Neural crest cell (in vitro differentiated cells): Measurements from ENCODE around the gene PKIB. TPM values are rescaled to one million over a fixed set of nuclear protein-coding genes. Genes with fewer than 3 reads are reported as not detected.

Source experiments
- DNase-seq: peaks from one replicate; pipeline ENCODE4 v3.0.0; 2021; ENCODE audit warnings: low read depth, mixed read lengths, low spot score
- H3K27ac Mint-ChIP-seq: one replicate; pipeline ENCODE4 v1.8.0; 2021; ENCODE audit warnings: mild to moderate bottlenecking, mixed read lengths; ENCODE audit not compliant: unreplicated experiment
- H3K27me3 Mint-ChIP-seq: 2 replicates; pipeline ENCODE4 v1.8.0; 2021; ENCODE audit warnings: low read depth, mild to moderate bottlenecking, mixed read lengths
- H3K36me3 Mint-ChIP-seq: 2 replicates; pipeline ENCODE4 v1.8.0; 2021; ENCODE audit warnings: low read depth, mild to moderate bottlenecking, mixed read lengths
- H3K4me1 Mint-ChIP-seq: 2 replicates; pipeline ENCODE4 v1.8.0; 2021; ENCODE audit warnings: mixed read lengths
- H3K4me3 Mint-ChIP-seq: one replicate; pipeline ENCODE4 v1.8.0; 2021; ENCODE audit warnings: mild to moderate bottlenecking, mixed read lengths
- H3K9me3 Mint-ChIP-seq: 2 replicates; pipeline ENCODE4 v1.8.0; 2021; ENCODE audit warnings: mixed read lengths
- CTCF ChIP-seq: fragments of 200-600 bp; sonication (generic); conservative IDR thresholded peaks from 2 replicates; pipeline ENCODE4 v1.5.0; 2021; ENCODE audit warnings: antibody characterized with exemption, mild to moderate bottlenecking
- total RNA-seq: library from RNA; stranded (reverse); gene quantifications from 2 replicates; pipeline ENCODE4 v1.2.1, GENCODE V29; 2021

The PKIB gene
- total RNA-seq, 1 donor from 2014 or later, result 86.4 TPM

- no peak for DNase-seq
- no peaks in the 10 kb centered on the region for H3K9me3 Mint-ChIP-seq
- no peak for TF ChIP-seq CTCF
- H3K36me3 Mint-ChIP-seq, result no peaks in the 10 kb centered on the region
- no peaks in the 10 kb centered on the region for H3K27me3 Mint-ChIP-seq
- peaks cover 45% of the 10 kb centered on the region for H3K4me1 Mint-ChIP-seq
- peak overlapping the region; percentile 93 for H3K27ac Mint-ChIP-seq
- peak overlapping the region; percentile 11 for H3K4me3 Mint-ChIP-seq
These were observed 124.6 kb downstream of the PKIB start for GRCh38 chr6:122734529-122735395.

GRCh38 chr6:122735582-122735981, 125.4 kb downstream of the PKIB start:
- Mint-ChIP-seq H3K27me3 (no peaks in the 10 kb centered on the region), H3K9me3 (no peaks in the 10 kb centered on the region), H3K27ac (peak overlapping the region; percentile 79), H3K4me3 (no peak overlapping the region), H3K36me3 (no peaks in the 10 kb centered on the region), H3K4me1 (peaks cover 44% of the 10 kb centered on the region)
- TF ChIP-seq CTCF, result no peak
- DNase-seq, result no peak

- no peak for TF ChIP-seq CTCF
- no peak overlapping the region for H3K27ac Mint-ChIP-seq
- H3K4me3 Mint-ChIP-seq, result no peak overlapping the region
- DNase-seq, result no peak
- H3K27me3 Mint-ChIP-seq, result no peaks in the 10 kb centered on the region
- no peaks in the 10 kb centered on the region for H3K36me3 Mint-ChIP-seq
- no peaks in the 10 kb centered on the region for H3K9me3 Mint-ChIP-seq
- peaks cover 41% of the 10 kb centered on the region for H3K4me1 Mint-ChIP-seq
These were observed 126.0 kb downstream of the PKIB start for GRCh38 chr6:122736163-122736562.

GRCh38 chr6:122736616-122737015, 126.4 kb downstream of the PKIB start:
- Mint-ChIP-seq H3K9me3 (no peaks in the 10 kb centered on the region), H3K36me3 (no peaks in the 10 kb centered on the region), H3K4me3 (no peak overlapping the region), H3K4me1 (peaks cover 41% of the 10 kb centered on the region), H3K27ac (no peak overlapping the region), H3K27me3 (no peaks in the 10 kb centered on the region)
- DNase-seq, result no peak
- no peak for TF ChIP-seq CTCF

- no peak for TF ChIP-seq CTCF
- H3K4me3 Mint-ChIP-seq, result no peak overlapping the region
- no peak for DNase-seq
- H3K4me1 Mint-ChIP-seq, result peaks cover 16% of the 10 kb centered on the region
- no peaks in the 10 kb centered on the region for H3K27me3 Mint-ChIP-seq
- no peaks in the 10 kb centered on the region for H3K36me3 Mint-ChIP-seq
- H3K9me3 Mint-ChIP-seq, result no peaks in the 10 kb centered on the region
- no peak overlapping the region for H3K27ac Mint-ChIP-seq
These were observed 129.9 kb downstream of the PKIB start for GRCh38 chr6:122740091-122740490.
